GM12892 (cell line): ENCODE measurements around the gene FBXW2.

ENCODE experiments used
- POLR2A ChIP-seq: IDR thresholded peaks from 2 replicates; pipeline ENCODE4 v1.6.1; 2011; ENCODE audit warnings: low read depth, low read length, control low read depth
- POLR2AphosphoS5 ChIP-seq: IDR thresholded peaks from 2 replicates; pipeline ENCODE4 v1.6.1; 2011; ENCODE audit warnings: low read depth, low read length, control low read depth

GRCh38 chr9:120830865-120831264, 37.6 kb upstream of the FBXW2 start:
- no peak for TF ChIP-seq POLR2A
- no peak for TF ChIP-seq POLR2AphosphoS5
